ENCODE results near the gene ZNF710.

- no peak for TF ChIP-seq ARID3A (IDR thresholded peaks at IDR 0.05; ENCODE audit: low read depth, low read length)
- TF ChIP-seq SSRP1 (CRISPR knock-in tag; IDR thresholded peaks at IDR 0.05), result no peak
These were observed 112.0 kb downstream of the ZNF710 start for GRCh38 chr15:90113166-90113565.

All from HepG2 (cell line).